ENCODE data around the gene NFX1. TPM values are rescaled to one million over a fixed set of nuclear protein-coding genes. Genes with fewer than 3 reads are reported as not detected.
A peak's percentile ranks its signal among the peaks of the same experiment; 100 is the strongest.

NFX1 gene
- total and polyA plus RNA-seq, 9 of the 15 experiments (the other 6 are each of a cell fraction or from before 2014, with no cell fraction given): 8.8 to 38.9 (median 26.8) TPM

- TF ChIP-seq NKRF (IDR thresholded peaks at IDR 0.05; ENCODE audit: borderline replicate concordance) (peak; percentile 59; the same call in 1 of the 2 replicates), HNRNPLL (IDR thresholded peaks at IDR 0.05; ENCODE audit: low read depth, low read length, poor library complexity, severe bottlenecking) (no peak), ZNF24 (IDR thresholded peaks at IDR 0.05) (no peak)
Measured at GRCh38 chr9:33265211-33265865, 25.0 kb upstream of the NFX1 start (continued).

- Histone ChIP-seq H3K9me1 (ENCODE audit: control insufficient read depth, insufficient read depth, low read length) (no peaks in the 10 kb centered on the region), H3K79me2 (ENCODE audit: control insufficient read depth, insufficient read depth, low read length) (peaks cover 38% of the 10 kb centered on the region), H3K4me1 (replicated peaks in 1 of 2; ENCODE audit: control insufficient read depth in 2 of 2, insufficient read depth in 2 of 2, low read length in 2 of 2) (peaks cover 5 to 21% of the 10 kb centered on the region in 2 experiments; a peak in 3 of 5 replicates), H3K36me3 (ENCODE audit: control insufficient read depth, insufficient read depth, low read length) (peaks cover 55% of the 10 kb centered on the region), H4K20me1 (replicated peaks; ENCODE audit: control insufficient read depth, insufficient read depth, low read length) (no peaks in the 10 kb centered on the region), H3K4me2 (ENCODE audit: insufficient read depth, low read length) (no peak overlapping the region), H3K4me3 (no peak overlapping the region), H3K27me3 (ENCODE audit: control insufficient read depth in 2 of 2, insufficient read depth in 2 of 2, low read length in 2 of 2) (no peaks in the 10 kb centered on the region), H3K27ac (ENCODE audit: extremely low read depth, low read depth, low read length) (no peak overlapping the region), H3K9ac (ENCODE audit: insufficient read depth in 1 of 2, low read depth in 2 of 2, low read length in 2 of 2) (no peak overlapping the region), H3K9me3 (replicated peaks; ENCODE audit: control insufficient read depth, insufficient read depth, low read depth, low read length) (no peaks in the 10 kb centered on the region), H2AFZ (ENCODE audit: low read depth, low read length) (no peak overlapping the region)
- no peak for FAIRE-seq
- no peak for ATAC-seq
- ChIA-PET CTCF (ENCODE audit: low intra/inter-chr PET ratio) (no interaction called here), POLR2A (no interaction called here)
- in situ Hi-C loops (cut with MboI) (no loop called here), intact Hi-C loops (cut with micrococcal nuclease) (no loop called here)
- no TSS peak for BruUV-seq (replicated peaks)
- no peak for DNase-seq (ENCODE audit: extremely low read depth in 1 of 4, low spot score in 3 of 4)
- TF ChIP-seq DDX20 (tag; IDR thresholded peaks at IDR 0.05; ENCODE audit: low read depth) (no peak), KLF13 (tag; IDR thresholded peaks at IDR 0.05; ENCODE audit: borderline replicate concordance, low read depth) (no peak), ZFP30 (CRISPR knock-in tag; IDR thresholded peaks at IDR 0.05; ENCODE audit: borderline replicate concordance) (no peak), MAFF (IDR thresholded peaks at IDR 0.05; ENCODE audit: low read length) (peak; percentile 76), ZC3H8 (IDR thresholded peaks at IDR 0.05) (no peak), CSDE1 (IDR thresholded peaks at IDR 0.05) (no peak), SMARCA4 (IDR thresholded peaks at IDR 0.05) (no peak), SRSF3 (IDR thresholded peaks at IDR 0.05; ENCODE audit: insufficient read depth, low read length) (no peak), ZKSCAN3 (CRISPR knock-in tag; IDR thresholded peaks at IDR 0.05) (no peak), ZBTB26 (CRISPR knock-in tag; IDR thresholded peaks at IDR 0.05) (no peak), ZFPM2 (CRISPR knock-in tag; IDR thresholded peaks at IDR 0.05) (no peak), KAT8 (IDR thresholded peaks at IDR 0.05; ENCODE audit: low read depth) (no peak), ZNF165 (CRISPR knock-in tag; IDR thresholded peaks at IDR 0.05; ENCODE audit: borderline replicate concordance) (no peak)
Measured at GRCh38 chr9:33267151-33267767, 23.1 kb upstream of the NFX1 start.

Measured in K562 (cell line).